Adrenal gland (tissue), 12 donors: ENCODE measurements around the gene USP49. TPM values are rescaled to one million over a fixed set of nuclear protein-coding genes. Genes with fewer than 3 reads are reported as not detected.

Source experiments
- DNase-seq, 7 donors: peaks; one replicate each; pipeline ENCODE4 v3.0.0-alpha.2; 2019 to 2020
- H3K27ac ChIP-seq, 5 donors: fragments of 200-600 bp; sonication (generic) in 4 of 5; 1 replicate in 3 of 5; 2 replicates in 2 of 5; pipeline versions ENCODE4 v1.5.1 to v1.8.0; 2016 to 2020; ENCODE audit warnings: mild to moderate bottlenecking in 1 of 5
- H3K27me3 ChIP-seq: fragments of 200-600 bp; 2 replicates; pipeline ENCODE4 v1.8.0; 2021
- H3K36me3 ChIP-seq, 2 donors: fragments of 200-600 bp; replicated peaks in 1 of 2; 1 replicate in 1 of 2; 2 replicates in 1 of 2; pipeline versions ENCODE4 v1.5.1 to v1.8.0; 2018 to 2022
- H3K4me1 ChIP-seq, 2 donors: fragments of 200-600 bp; replicated peaks in 1 of 2; 1 replicate in 1 of 2; 2 replicates in 1 of 2; pipeline versions ENCODE4 v1.5.1 to v1.8.0; 2018 to 2021
- H3K4me3 ChIP-seq, 4 donors: fragments of 200-600 bp; sonication (generic) in 3 of 4; one replicate each; pipeline ENCODE4 v1.5.1; 2016 to 2018
- H3K9me3 ChIP-seq, 3 donors: fragments of 200-600 bp; sonication (generic) in 1 of 3; replicated peaks in 1 of 3; 1 replicate in 2 of 3; 2 replicates in 1 of 3; pipeline versions ENCODE4 v1.5.1 to v1.8.0; 2016 to 2021
- CTCF ChIP-seq, 6 experiments: fragments of 450-650 bp in 4 of 6; fragments of 200-600 bp in 2 of 6; sonication (generic) in 1 of 6; IDR thresholded peaks; 1 replicate in 5 of 6; 2 replicates in 1 of 6; pipeline versions ENCODE4 v1.5.1 to v1.8.0; 2016 to 2021; ENCODE audit warnings: antibody characterized with exemption in 6 of 6, mild to moderate bottlenecking in 2 of 6, moderate library complexity in 1 of 6
- POLR2A ChIP-seq, 2 donors: fragments of 450-650 bp; IDR thresholded peaks; one replicate each; pipeline ENCODE4 v1.6.1; 2017; ENCODE audit warnings: antibody characterized with exemption in 2 of 2, mild to moderate bottlenecking in 2 of 2, moderate library complexity in 1 of 2
- WGBS, 4 donors: extraction: QIAGEN DNeasy Blood & Tissue Kit in 2 of 4; methylation state at CpG; one replicate each; pipeline versions ENCODE4 v1.1.5 to v1.1.7; 2013 to 2017; 5-methylcytosine and 5-hydroxymethylcytosine counted together
- intact Hi-C, 2 donors: fragments of 100-400 bp; cut with DNase I; formaldehyde crosslinking; loops; one replicate each; pipeline versions ENCODE4 v1.14.1 to v1.15.0; 2022 to 2023
- polyA plus RNA-seq, 3 donors: library from polyadenylated mRNA; stranded (reverse); fragments of 200-250 nt in 2 of 3; fragments of 350-450 nt in 1 of 3; fragmentation: Illumina TruSeq in 1 of 3; extraction: RNeasy Lipid Tissue Mini Kit (QIAGEN cat#74804) in 1 of 3; gene quantifications; one replicate each; pipeline ENCODE4 v1.2.3, GENCODE V29; 2013 to 2014
- total RNA-seq, 9 donors: library from RNA; depleted of rRNA in 4 of 9; stranded (reverse); fragments of >200 nt in 4 of 9; fragments of 120-200 nt in 1 of 9; fragmentation: NEBNext Ultra II Directional in 1 of 9; extraction: Animal tissue kit (Norgen Biotek cat#: 25700) in 1 of 9; gene quantifications; one replicate each; pipeline versions ENCODE4 v1.1.0 to v1.2.4, GENCODE V29; 2013 to 2023
- donor health status: healthy with polysubstance abuse.
- donor health status: Bipolar disorder and iron deficiency.
- donor health status: DM: yes; HTN: yes; CAD: no.
- donor health status: DM: no; HTN: no; CAD: no.
- donor health status: DM: no; HTN: no; CAD: no.
- donor health status: DM: yes; HTN: yes; CAD: no.

Gene USP49
- total and polyA plus RNA-seq, 12 donors = 1.5 to 6.2 (median 3.4) TPM

GRCh38 chr6:41781366-41781730 is 113.8 kb downstream of the USP49 start:
- TF ChIP-seq POLR2A (IDR thresholded peaks at IDR 0.05) (no peak), CTCF (IDR thresholded peaks at IDR 0.05) (no peak)
- peak overlapping the region in 3 of 5 donors; percentile 73 to 80 (median 74) for H3K27ac ChIP-seq
- no peaks in the 10 kb centered on the region for H3K36me3 ChIP-seq
- H3K27me3 ChIP-seq = no peaks in the 10 kb centered on the region
- peaks cover 28 to 33% of the 10 kb centered on the region in 2 donors for H3K4me1 ChIP-seq
- DNase-seq = peak in 2 of 7 donors; percentile 36 to 59
- 21 to 29% (median 25%) methylated on average over 3 of the region's 3 CpGs for WGBS, 4 donors
- intact Hi-C loops = loop anchor here (5.0 to 10.0 kb wide), 2 partner anchors 153 to 261 kb away; no protein-coding TSS in a partner anchor
- peak overlapping the region in 1 of 4 donors; percentile 75 for H3K4me3 ChIP-seq
- no peaks in the 10 kb centered on the region for H3K9me3 ChIP-seq

GRCh38 chr6:41780551-41781365 is 114.4 kb downstream of the USP49 start, which contains the start of gene PRICKLE4:
Gene PRICKLE4, plus strand, starts transcription at chr6:41780782. Its CDS starts 2,692 bp downstream, at chr6:41783474.
- DNase-seq = peak; percentile 56 to 78 (median 75)
- no peaks in the 10 kb centered on the region for H3K27me3 ChIP-seq
- H3K4me1 ChIP-seq = peaks cover 22 to 28% of the 10 kb centered on the region in 2 donors
- TF ChIP-seq POLR2A (IDR thresholded peaks at IDR 0.05) (peak in 1 of 2 donors; percentile 20), CTCF (IDR thresholded peaks at IDR 0.05) (no peak)
- peak within 1 kb of the TSS; percentile 14 to 80 (median 73) for H3K27ac ChIP-seq
- H3K4me3 ChIP-seq = peak within 1 kb of the TSS in 3 of 4 donors; percentile 21 to 82 (median 75)
- no peaks in the 10 kb centered on the region for H3K9me3 ChIP-seq
- WGBS, 4 donors = 1 to 2% (median 1%) methylated on average over 25 to 36 of the region's 36 CpGs
- H3K36me3 ChIP-seq = peaks cover 0 to 2% of the 10 kb centered on the region in 2 donors
- intact Hi-C loops = loop anchor here (5.0 to 10.0 kb wide), 2 partner anchors 154 to 262 kb away; no protein-coding TSS in a partner anchor

- WGBS, 4 donors = 0 to 1% (median 0%) methylated on average over 27 to 73 of the region's 73 CpGs
- DNase-seq = peak; percentile 97 to 99 (median 98)
Observed at GRCh38 chr6:41779788-41780550, 115.2 kb downstream of the USP49 start, which contains the start of gene FRS3. Gene FRS3, minus strand, starts transcription at chr6:41779900. Its CDS starts 2,913 bp downstream, at chr6:41776987.

More at GRCh38 chr6:41779788-41780550, 115.2 kb downstream of the USP49 start, which contains the start of gene FRS3:
- peaks cover 0 to 10% of the 10 kb centered on the region in 2 donors for H3K36me3 ChIP-seq
- peaks cover 19 to 21% of the 10 kb centered on the region in 2 donors for H3K4me1 ChIP-seq
- TF ChIP-seq POLR2A (IDR thresholded peaks at IDR 0.05) (peak in 1 of 2 donors; percentile 12), CTCF (IDR thresholded peaks at IDR 0.05) (peak; percentile 77 to 98 (median 88))
- H3K27me3 ChIP-seq = no peaks in the 10 kb centered on the region
- H3K27ac ChIP-seq = peak within 1 kb of the TSS in 4 of 5 donors; percentile 44 to 80 (median 74)
- H3K9me3 ChIP-seq = no peaks in the 10 kb centered on the region
- peak within 1 kb of the TSS in 2 of 4 donors; percentile 75 to 82 for H3K4me3 ChIP-seq
- intact Hi-C loops = loop anchor here (5.0 to 10.0 kb wide), 5 partner anchors 75 to 262 kb away; no protein-coding TSS in a partner anchor
